Coronary artery (tissue), 2 donors: ENCODE data around the gene PDE6D.
A peak's percentile ranks its signal among the peaks of the same experiment; 100 is the strongest.
"Not testable (repeated sequence)": the region's sequence is repeated elsewhere in the genome, so short reads cannot be mapped to it uniquely, and the experiment has no call there.

Experiments
- DNase-seq: peaks from one replicate; pipeline ENCODE4 v3.0.0-alpha.2; 2017; ENCODE audit warnings: low spot score
- H3K27ac ChIP-seq, 2 donors: fragments of 200-600 bp; sonication (generic); one replicate each; pipeline ENCODE4 v1.5.1; 2016 to 2019
- H3K4me3 ChIP-seq: fragments of 200-600 bp; sonication (generic); 2 replicates; pipeline ENCODE4 v1.5.1; 2016; ENCODE audit warnings: mild to moderate bottlenecking, moderate library complexity
- TF ChIP-seq, protein P1 (sequence below): fragments of 200-600 bp; sonication (generic); IDR thresholded peaks from one replicate; pipeline ENCODE4 v1.5.1; 2019; ENCODE audit warnings: antibody characterized with exemption

Gene PDE6D

DNA sequence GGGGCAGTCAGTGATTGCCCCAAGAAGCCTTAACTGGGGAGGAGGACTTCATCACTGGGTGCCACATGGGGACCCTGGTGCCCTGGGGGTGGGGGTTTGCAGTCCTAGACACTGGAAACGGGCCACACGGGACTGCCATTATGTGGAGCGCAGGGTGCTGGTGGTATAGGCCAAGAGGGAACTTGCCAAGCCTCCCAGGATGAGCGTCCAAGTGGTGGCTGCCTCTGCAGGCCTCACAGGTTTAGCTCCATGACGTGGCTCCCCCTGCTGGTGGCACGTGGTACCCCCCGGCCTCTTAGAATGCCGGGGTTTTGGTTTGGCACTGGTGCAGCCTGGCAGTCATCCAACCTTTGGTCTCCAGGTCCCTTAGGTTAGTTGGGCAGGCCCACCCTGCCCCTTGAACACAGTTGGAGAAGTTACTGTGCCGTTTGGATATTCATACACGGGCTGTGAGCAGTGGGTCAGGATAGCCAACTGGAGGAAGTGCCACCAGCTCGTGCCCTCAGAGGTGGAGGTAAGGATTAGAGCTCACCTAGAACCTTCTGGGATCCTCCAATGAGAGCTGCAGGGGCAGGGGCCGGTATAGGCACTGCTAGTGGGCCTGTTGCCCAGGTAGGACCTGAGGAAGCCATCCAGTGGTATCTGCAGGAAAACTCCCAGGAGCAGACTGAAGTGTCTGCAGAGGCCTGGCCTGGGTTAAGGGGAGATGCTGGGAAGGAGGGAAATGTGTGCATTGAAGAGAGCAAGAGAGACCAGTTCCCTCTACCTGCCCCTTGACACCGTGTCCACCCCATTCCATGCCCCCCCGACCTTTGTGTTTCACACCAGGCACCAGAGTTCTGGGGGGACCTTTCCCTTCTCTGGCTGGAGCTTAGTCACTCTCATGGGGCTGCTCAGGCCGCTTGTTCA, 67.1 kb downstream of the PDE6D start:
- peak; percentile 90 for DNase-seq
- H3K4me3 ChIP-seq, result peak overlapping the region; percentile 43
- TF ChIP-seq, protein P1, sequence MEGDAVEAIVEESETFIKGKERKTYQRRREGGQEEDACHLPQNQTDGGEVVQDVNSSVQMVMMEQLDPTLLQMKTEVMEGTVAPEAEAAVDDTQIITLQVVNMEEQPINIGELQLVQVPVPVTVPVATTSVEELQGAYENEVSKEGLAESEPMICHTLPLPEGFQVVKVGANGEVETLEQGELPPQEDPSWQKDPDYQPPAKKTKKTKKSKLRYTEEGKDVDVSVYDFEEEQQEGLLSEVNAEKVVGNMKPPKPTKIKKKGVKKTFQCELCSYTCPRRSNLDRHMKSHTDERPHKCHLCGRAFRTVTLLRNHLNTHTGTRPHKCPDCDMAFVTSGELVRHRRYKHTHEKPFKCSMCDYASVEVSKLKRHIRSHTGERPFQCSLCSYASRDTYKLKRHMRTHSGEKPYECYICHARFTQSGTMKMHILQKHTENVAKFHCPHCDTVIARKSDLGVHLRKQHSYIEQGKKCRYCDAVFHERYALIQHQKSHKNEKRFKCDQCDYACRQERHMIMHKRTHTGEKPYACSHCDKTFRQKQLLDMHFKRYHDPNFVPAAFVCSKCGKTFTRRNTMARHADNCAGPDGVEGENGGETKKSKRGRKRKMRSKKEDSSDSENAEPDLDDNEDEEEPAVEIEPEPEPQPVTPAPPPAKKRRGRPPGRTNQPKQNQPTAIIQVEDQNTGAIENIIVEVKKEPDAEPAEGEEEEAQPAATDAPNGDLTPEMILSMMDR, result peak; percentile 88
- H3K27ac ChIP-seq, result peak overlapping the region; percentile 58 to 90

DNA sequence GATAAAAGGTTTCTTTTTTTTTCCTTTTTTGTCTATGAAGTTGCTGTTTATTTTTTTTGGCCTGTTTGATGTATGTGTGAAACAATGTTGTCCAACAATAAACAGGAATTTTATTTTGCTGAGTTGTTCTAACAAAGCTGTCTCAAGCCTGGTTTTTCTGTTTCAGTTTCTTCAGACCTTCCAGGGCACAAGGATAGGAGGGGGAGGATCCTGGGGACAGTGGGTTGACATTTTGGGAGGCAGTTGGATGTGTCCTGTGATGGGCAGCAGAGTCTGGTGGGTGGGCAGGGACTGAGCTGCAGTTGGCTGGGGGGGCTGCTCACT, 67.7 kb downstream of the PDE6D start:
- not testable (repeated sequence) for DNase-seq
- peak overlapping the region; percentile 58 to 90 for H3K27ac ChIP-seq
- H3K4me3 ChIP-seq, result peak overlapping the region; percentile 43

DNA sequence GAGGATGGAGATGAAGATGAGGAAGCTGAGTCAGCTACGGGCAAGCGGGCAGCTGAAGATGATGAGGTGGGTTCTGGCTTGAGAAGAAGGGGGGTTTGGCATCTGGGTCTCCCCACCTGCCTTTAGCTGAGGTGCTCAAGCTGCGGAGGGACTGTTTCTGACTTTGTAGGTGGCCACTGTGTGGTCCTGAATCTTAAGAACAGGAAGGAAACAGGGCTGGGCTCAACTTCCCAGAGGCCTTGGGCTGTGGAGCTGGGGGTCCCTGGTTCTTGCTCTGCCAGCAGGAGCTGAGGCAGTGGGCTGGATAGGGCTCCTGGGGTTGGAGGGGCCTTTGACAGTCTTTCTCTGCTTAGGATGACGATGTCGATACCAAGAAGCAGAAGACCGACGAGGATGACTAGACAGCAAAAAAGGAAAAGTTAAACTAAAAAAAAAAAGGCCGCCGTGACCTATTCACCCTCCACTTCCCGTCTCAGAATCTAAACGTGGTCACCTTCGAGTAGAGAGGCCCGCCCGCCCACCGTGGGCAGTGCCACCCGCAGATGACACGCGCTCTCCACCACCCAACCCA, 68.5 kb downstream of the PDE6D start:
- Histone ChIP-seq H3K4me3 (peak overlapping the region; percentile 100), H3K27ac (peak overlapping the region; percentile 97 to 100)
- peak; percentile 73 for DNase-seq

DNA sequence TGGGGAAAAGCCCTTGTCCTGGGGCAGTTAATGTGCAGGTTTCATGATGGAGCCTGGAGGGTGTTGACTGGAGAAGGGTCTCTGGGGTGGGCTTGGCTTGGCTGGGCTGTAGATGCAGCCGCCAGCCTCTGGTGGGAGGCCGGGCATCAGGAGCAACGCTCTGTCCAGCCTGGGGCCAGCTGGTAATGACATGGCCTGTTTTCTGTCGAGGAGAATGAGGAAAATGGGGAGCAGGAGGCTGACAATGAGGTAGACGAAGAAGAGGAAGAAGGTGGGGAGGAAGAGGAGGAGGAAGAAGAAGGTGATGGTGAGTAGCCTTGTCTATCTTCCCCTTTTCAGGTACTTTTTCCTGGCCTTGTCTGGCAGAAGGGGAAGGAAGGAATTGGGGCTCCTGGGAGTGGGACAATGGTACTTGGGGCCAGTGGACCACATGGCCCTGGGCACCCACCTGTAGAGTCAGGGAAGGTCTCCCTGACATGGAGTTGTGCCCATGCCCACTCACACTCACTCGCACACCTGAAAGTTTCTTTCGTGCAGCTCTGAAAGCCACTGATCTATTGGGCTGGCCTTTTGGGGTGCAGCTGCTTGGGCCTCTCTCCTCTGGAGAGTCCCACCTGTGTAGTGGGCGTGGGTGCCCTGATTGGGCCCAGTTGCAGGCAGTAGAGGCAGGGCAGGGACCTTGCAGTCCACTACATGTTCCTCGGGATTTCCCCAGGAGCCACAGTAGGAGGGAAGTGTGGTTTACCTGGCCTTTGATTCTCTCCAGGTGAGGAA, 69.2 kb downstream of the PDE6D start:
- TF ChIP-seq, protein P1, result no peak
- Histone ChIP-seq H3K27ac (peak overlapping the region; percentile 97 to 100), H3K4me3 (peak overlapping the region; percentile 100)
- peak; percentile 67 for DNase-seq

DNA sequence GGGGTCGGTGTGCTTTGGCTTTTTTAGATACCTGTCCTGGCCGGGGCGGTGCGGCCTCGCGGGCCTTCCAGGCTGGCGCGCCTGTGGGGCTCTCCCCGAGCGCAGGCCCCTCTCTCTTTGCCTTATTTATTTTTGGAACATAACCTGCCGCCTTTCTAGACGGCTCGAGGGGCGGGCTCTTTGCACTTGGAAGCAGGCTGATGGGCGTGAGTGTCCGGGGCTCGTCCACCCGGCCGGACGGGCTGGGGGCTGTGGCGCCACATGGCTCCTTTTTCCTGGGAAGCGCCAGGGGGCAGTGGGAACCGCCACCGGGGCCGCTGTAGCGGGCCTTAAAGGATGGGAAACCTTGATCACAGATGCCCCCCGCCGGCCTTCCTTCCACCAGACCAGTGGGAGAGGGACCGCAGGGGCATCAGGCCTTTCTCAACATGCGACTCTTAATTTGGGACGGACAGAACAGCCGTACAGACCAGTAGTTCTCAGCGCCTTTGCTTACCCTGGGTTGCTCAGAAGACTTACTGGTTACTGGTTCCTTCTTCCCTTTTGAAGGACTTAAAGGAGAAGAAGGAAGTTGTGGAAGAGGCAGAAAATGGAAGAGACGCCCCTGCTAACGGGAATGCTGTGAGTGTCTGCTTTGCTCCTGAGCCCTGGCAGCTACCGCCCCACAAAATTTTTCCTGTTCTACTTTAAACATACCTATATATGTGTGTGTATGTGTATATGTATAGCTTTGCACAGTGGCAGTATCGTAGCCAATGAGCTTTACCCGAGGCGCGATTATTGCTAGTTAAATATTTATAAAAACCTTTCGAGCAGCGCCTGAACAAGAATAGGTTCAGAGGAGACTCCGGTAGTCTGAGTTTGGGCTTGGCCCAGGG, 70.0 kb downstream of the PDE6D start:
- peak overlapping the region; percentile 100 for H3K4me3 ChIP-seq
- H3K27ac ChIP-seq, result peak overlapping the region; percentile 97 to 100
- TF ChIP-seq, protein P1, result no peak
- peak; percentile 80 for DNase-seq

DNA sequence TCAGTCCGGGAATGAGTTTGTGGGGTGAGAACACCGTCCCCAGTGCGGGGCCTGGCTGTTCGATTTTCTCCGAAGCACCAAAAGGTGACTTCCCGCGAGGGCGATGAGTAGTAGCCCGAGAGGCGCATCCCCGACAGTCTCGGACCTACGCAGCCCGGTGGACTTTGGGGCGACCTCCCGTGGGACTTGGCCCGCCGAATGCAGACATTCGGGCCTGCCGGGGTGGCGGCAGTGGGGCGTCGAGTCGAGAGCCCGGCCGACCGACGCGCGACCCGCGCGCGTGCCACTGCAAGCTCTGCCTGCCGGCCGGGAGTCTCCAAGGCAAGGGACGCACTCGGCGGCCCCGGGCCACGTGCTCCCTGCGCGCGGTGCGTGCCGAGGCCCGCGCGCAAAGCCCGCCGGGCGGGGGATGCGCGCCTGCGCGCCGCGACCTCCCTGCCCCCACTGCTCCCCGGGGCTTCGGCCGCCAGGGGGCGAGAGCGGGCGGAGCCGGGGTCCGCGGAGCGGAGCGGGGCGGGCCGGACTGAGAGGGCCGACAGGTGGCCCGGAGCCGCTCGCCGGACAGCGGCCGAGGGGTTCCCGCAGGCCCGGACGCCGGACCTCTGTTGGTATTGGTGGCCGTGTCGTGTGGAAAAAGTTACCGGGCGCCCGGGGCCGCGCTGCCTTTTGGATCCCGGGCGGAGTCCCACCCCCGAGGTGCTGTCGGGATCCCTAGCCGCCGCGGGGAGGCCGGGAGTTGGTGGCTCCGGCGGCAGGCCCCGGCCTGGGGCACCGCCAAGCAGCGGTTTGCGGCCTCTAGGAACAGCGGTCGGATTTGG, 70.9 kb downstream of the PDE6D start:
- Histone ChIP-seq H3K27ac (peak overlapping the region; percentile 97 to 100), H3K4me3 (peak overlapping the region; percentile 100)
- DNase-seq, result peak; percentile 93
- TF ChIP-seq, protein P1, result peak; percentile 85

DNA sequence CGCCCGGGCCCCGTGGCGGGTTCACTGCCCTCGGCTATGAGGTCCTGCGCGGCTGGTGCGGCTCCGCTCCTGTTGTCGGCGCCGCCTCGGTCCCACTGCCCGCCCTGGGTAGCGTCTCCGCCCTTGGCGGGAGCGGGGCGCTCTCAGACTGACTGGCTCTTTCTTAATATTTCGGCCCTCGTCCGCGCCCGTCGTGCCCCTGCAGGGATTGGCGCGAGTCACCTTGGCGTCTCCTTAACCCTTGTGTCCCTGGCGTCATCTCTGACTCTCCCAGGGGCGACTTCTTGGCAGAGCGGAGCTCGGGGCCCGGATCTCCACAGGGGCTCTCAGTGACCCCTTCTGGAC, 71.5 kb downstream of the PDE6D start:
- DNase-seq, result peak; percentile 84
- TF ChIP-seq, protein P1, result no peak
- peak overlapping the region; percentile 97 to 100 for H3K27ac ChIP-seq
- peak overlapping the region; percentile 100 for H3K4me3 ChIP-seq
